PC-9 (cell line): ENCODE results near the gene PACSIN1.

ENCODE experiments used
- EZH2 ChIP-seq: fragments of 200-600 bp; sonication (generic); IDR thresholded peaks from 2 replicates; pipeline ENCODE4 v1.8.0; 2017; ENCODE audit warnings: antibody characterized with exemption, low read depth
- TF ChIP-seq, protein P1 (sequence below): fragments of 200-600 bp; sonication (generic); conservative IDR thresholded peaks from 2 replicates; pipeline ENCODE4 v1.6.1; 2017; ENCODE audit warnings: mixed run types, antibody characterized with exemption, mild to moderate bottlenecking, moderate library complexity

DNA sequence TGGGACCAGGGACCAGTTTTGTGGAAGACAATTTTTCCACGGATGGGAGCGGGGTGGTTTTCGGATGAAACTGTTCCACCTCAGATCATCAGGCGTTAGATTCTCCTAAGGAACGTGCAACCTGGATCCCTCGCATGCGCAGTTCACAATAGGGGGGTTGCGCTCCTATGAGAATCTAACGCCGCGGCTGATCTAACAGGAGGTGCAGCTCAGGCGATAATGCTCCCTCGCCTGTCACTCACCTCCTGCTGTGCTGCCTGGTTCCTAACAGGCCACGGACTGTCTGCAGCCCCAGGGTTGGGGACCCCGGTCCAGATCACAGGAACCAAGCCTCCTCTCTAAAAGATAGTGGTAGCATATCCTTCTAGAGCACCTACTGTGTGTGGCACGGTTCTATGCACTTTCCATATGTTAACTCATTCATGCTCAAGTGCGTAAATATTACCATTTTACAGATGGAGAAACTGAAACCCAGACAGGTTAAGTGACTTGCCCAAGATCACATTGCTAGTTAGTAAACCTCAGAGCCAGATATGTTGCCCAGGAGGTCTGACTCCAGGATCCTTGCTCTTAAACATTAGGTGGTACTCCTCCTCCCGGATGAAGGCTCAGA, 65.0 kb downstream of the PACSIN1 start:
- TF ChIP-seq, protein P1, sequence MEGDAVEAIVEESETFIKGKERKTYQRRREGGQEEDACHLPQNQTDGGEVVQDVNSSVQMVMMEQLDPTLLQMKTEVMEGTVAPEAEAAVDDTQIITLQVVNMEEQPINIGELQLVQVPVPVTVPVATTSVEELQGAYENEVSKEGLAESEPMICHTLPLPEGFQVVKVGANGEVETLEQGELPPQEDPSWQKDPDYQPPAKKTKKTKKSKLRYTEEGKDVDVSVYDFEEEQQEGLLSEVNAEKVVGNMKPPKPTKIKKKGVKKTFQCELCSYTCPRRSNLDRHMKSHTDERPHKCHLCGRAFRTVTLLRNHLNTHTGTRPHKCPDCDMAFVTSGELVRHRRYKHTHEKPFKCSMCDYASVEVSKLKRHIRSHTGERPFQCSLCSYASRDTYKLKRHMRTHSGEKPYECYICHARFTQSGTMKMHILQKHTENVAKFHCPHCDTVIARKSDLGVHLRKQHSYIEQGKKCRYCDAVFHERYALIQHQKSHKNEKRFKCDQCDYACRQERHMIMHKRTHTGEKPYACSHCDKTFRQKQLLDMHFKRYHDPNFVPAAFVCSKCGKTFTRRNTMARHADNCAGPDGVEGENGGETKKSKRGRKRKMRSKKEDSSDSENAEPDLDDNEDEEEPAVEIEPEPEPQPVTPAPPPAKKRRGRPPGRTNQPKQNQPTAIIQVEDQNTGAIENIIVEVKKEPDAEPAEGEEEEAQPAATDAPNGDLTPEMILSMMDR, result no peak
- TF ChIP-seq EZH2, result no peak
